ENCODE results near the gene PRKAG2.

The PRKAG2 gene

GRCh38 chr7:151824373-151824933, 52.5 kb downstream of the PRKAG2 start:
- no peak for TF ChIP-seq EZH2 (IDR thresholded peaks at IDR 0.05; ENCODE audit: borderline replicate concordance, low read length)
- no peak for TF ChIP-seq CTCF (IDR thresholded peaks at IDR 0.05; ENCODE audit: low read length)
- no peak overlapping the region for H3K9ac ChIP-seq (ENCODE audit: low read length)
- no peaks in the 10 kb centered on the region for H3K4me1 ChIP-seq (ENCODE audit: insufficient read depth, low read length, severe bottlenecking)
- no peak overlapping the region for H3K4me2 ChIP-seq (ENCODE audit: low read length)
- no peaks in the 10 kb centered on the region for H3K9me2 ChIP-seq (ENCODE audit: low read depth, low read length)
- H3F3A ChIP-seq (ENCODE audit: insufficient read depth, low read length): no peaks in the 10 kb centered on the region
- H3K27ac ChIP-seq (ENCODE audit: low read depth, low read length, poor library complexity, severe bottlenecking): no peak overlapping the region
- no peaks in the 10 kb centered on the region for H3K79me2 ChIP-seq (ENCODE audit: insufficient read depth, low read length)
- no peaks in the 10 kb centered on the region for H4K20me1 ChIP-seq (ENCODE audit: insufficient read depth, low read length)
- H2AFZ ChIP-seq (ENCODE audit: low read length): no peak overlapping the region
- peaks cover 11% of the 10 kb centered on the region; the same call in 1 of the 2 replicates for H3K27me3 ChIP-seq (ENCODE audit: insufficient read depth, low read length)
- H3K36me3 ChIP-seq (ENCODE audit: insufficient read depth, low read length): no peaks in the 10 kb centered on the region
- H3K4me3 ChIP-seq (ENCODE audit: low read depth, low read length, poor library complexity, severe bottlenecking): no peak overlapping the region
- no peaks in the 10 kb centered on the region for H3K9me3 ChIP-seq (ENCODE audit: low read length)

- Histone ChIP-seq H3K27me3 (ENCODE audit: insufficient read depth, low read length) (peaks cover 11% of the 10 kb centered on the region; the same call in 1 of the 2 replicates), H3K4me1 (ENCODE audit: insufficient read depth, low read length, severe bottlenecking) (no peaks in the 10 kb centered on the region), H2AFZ (ENCODE audit: low read length) (no peak overlapping the region), H3K36me3 (ENCODE audit: insufficient read depth, low read length) (no peaks in the 10 kb centered on the region), H4K20me1 (ENCODE audit: insufficient read depth, low read length) (no peaks in the 10 kb centered on the region), H3K4me2 (ENCODE audit: low read length) (no peak overlapping the region), H3K9me2 (ENCODE audit: low read depth, low read length) (no peaks in the 10 kb centered on the region), H3F3A (ENCODE audit: insufficient read depth, low read length) (no peaks in the 10 kb centered on the region), H3K9ac (ENCODE audit: low read length) (no peak overlapping the region), H3K4me3 (ENCODE audit: low read depth, low read length, poor library complexity, severe bottlenecking) (no peak overlapping the region), H3K79me2 (ENCODE audit: insufficient read depth, low read length) (no peaks in the 10 kb centered on the region), H3K9me3 (ENCODE audit: low read length) (no peaks in the 10 kb centered on the region), H3K27ac (ENCODE audit: low read depth, low read length, poor library complexity, severe bottlenecking) (no peak overlapping the region)
- TF ChIP-seq EZH2 (IDR thresholded peaks at IDR 0.05; ENCODE audit: borderline replicate concordance, low read length): no peak
- TF ChIP-seq CTCF (IDR thresholded peaks at IDR 0.05; ENCODE audit: low read length): no peak
Observed at GRCh38 chr7:151823566-151824372, 53.1 kb downstream of the PRKAG2 start.

GRCh38 chr7:151822541-151823181, 54.3 kb downstream of the PRKAG2 start:
- H3K9me3 ChIP-seq (ENCODE audit: low read length): no peaks in the 10 kb centered on the region
- H3K4me2 ChIP-seq (ENCODE audit: low read length): no peak overlapping the region
- no peak overlapping the region for H3K9ac ChIP-seq (ENCODE audit: low read length)
- H3K4me3 ChIP-seq (ENCODE audit: low read depth, low read length, poor library complexity, severe bottlenecking): no peak overlapping the region
- no peaks in the 10 kb centered on the region for H3K4me1 ChIP-seq (ENCODE audit: insufficient read depth, low read length, severe bottlenecking)
- H3K9me2 ChIP-seq (ENCODE audit: low read depth, low read length): no peaks in the 10 kb centered on the region
- no peak for TF ChIP-seq CTCF (IDR thresholded peaks at IDR 0.05; ENCODE audit: low read length)
- TF ChIP-seq EZH2 (IDR thresholded peaks at IDR 0.05; ENCODE audit: borderline replicate concordance, low read length): no peak
- peaks cover 11% of the 10 kb centered on the region; the same call in 1 of the 2 replicates for H3K27me3 ChIP-seq (ENCODE audit: insufficient read depth, low read length)
- H2AFZ ChIP-seq (ENCODE audit: low read length): no peak overlapping the region
- no peak overlapping the region for H3K27ac ChIP-seq (ENCODE audit: low read depth, low read length, poor library complexity, severe bottlenecking)
- H3K79me2 ChIP-seq (ENCODE audit: insufficient read depth, low read length): no peaks in the 10 kb centered on the region
- H4K20me1 ChIP-seq (ENCODE audit: insufficient read depth, low read length): no peaks in the 10 kb centered on the region
- H3F3A ChIP-seq (ENCODE audit: insufficient read depth, low read length): no peaks in the 10 kb centered on the region
- no peaks in the 10 kb centered on the region for H3K36me3 ChIP-seq (ENCODE audit: insufficient read depth, low read length)

Data from OCI-LY1 (cell line).